ENCODE measurements around the gene DLG4. TPM values are rescaled to one million over a fixed set of nuclear protein-coding genes. Genes with fewer than 3 reads are reported as not detected.
"Not testable (repeated sequence)": the region's sequence is repeated elsewhere in the genome, so short reads cannot be mapped to it uniquely, and the experiment has no call there.

DLG4 gene
- total RNA-seq, 1 experiment from 2014 or later: 59.7 TPM

- TF ChIP-seq, protein P1, sequence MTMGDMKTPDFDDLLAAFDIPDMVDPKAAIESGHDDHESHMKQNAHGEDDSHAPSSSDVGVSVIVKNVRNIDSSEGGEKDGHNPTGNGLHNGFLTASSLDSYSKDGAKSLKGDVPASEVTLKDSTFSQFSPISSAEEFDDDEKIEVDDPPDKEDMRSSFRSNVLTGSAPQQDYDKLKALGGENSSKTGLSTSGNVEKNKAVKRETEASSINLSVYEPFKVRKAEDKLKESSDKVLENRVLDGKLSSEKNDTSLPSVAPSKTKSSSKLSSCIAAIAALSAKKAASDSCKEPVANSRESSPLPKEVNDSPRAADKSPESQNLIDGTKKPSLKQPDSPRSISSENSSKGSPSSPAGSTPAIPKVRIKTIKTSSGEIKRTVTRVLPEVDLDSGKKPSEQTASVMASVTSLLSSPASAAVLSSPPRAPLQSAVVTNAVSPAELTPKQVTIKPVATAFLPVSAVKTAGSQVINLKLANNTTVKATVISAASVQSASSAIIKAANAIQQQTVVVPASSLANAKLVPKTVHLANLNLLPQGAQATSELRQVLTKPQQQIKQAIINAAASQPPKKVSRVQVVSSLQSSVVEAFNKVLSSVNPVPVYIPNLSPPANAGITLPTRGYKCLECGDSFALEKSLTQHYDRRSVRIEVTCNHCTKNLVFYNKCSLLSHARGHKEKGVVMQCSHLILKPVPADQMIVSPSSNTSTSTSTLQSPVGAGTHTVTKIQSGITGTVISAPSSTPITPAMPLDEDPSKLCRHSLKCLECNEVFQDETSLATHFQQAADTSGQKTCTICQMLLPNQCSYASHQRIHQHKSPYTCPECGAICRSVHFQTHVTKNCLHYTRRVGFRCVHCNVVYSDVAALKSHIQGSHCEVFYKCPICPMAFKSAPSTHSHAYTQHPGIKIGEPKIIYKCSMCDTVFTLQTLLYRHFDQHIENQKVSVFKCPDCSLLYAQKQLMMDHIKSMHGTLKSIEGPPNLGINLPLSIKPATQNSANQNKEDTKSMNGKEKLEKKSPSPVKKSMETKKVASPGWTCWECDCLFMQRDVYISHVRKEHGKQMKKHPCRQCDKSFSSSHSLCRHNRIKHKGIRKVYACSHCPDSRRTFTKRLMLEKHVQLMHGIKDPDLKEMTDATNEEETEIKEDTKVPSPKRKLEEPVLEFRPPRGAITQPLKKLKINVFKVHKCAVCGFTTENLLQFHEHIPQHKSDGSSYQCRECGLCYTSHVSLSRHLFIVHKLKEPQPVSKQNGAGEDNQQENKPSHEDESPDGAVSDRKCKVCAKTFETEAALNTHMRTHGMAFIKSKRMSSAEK (CRISPR knock-in tag; IDR thresholded peaks at IDR 0.05; ENCODE audit: borderline replicate concordance): no peak
- TF ChIP-seq MXD4 (CRISPR knock-in tag; IDR thresholded peaks at IDR 0.05; ENCODE audit: borderline replicate concordance): no peak
- TF ChIP-seq NFE2L1 (CRISPR knock-in tag; IDR thresholded peaks at IDR 0.05): no peak
- peak; percentile 77; the same call in 1 of the 2 replicates for TF ChIP-seq ZBTB21 (CRISPR knock-in tag; IDR thresholded peaks at IDR 0.05; ENCODE audit: borderline replicate concordance)
- TF ChIP-seq CREB1 (CRISPR knock-in tag; IDR thresholded peaks at IDR 0.05): no peak
- TF ChIP-seq ETV6 (CRISPR knock-in tag; IDR thresholded peaks at IDR 0.05): peak; percentile 76; the same call in 1 of the 2 replicates
- no peak for TF ChIP-seq HMGA2 (CRISPR knock-in tag; IDR thresholded peaks at IDR 0.05)
- TF ChIP-seq ZNF423 (CRISPR knock-in tag; IDR thresholded peaks at IDR 0.05): no peak
- TF ChIP-seq USF1 (CRISPR knock-in tag; IDR thresholded peaks at IDR 0.05): peak; percentile 58; the same call in 1 of the 2 replicates
- peak; percentile 81 for TF ChIP-seq TP53 (CRISPR knock-in tag; IDR thresholded peaks at IDR 0.05)
- TF ChIP-seq, protein P2, sequence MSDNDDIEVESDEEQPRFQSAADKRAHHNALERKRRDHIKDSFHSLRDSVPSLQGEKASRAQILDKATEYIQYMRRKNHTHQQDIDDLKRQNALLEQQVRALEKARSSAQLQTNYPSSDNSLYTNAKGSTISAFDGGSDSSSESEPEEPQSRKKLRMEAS (CRISPR knock-in tag; IDR thresholded peaks at IDR 0.05): peak; percentile 78
- 0 out of 2 replicates have a peak, but pooled peaks have one; percentile 68 for TF ChIP-seq ZNF232 (CRISPR knock-in tag; IDR thresholded peaks at IDR 0.05)
- TF ChIP-seq, protein P3, sequence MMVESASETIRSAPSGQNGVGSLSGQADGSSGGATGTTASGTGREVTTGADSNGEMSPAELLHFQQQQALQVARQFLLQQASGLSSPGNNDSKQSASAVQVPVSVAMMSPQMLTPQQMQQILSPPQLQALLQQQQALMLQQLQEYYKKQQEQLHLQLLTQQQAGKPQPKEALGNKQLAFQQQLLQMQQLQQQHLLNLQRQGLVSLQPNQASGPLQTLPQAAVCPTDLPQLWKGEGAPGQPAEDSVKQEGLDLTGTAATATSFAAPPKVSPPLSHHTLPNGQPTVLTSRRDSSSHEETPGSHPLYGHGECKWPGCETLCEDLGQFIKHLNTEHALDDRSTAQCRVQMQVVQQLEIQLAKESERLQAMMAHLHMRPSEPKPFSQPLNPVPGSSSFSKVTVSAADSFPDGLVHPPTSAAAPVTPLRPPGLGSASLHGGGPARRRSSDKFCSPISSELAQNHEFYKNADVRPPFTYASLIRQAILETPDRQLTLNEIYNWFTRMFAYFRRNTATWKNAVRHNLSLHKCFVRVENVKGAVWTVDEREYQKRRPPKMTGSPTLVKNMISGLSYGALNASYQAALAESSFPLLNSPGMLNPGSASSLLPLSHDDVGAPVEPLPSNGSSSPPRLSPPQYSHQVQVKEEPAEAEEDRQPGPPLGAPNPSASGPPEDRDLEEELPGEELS (CRISPR knock-in tag; IDR thresholded peaks at IDR 0.05): peak; percentile 44; the same call in 1 of the 2 replicates
Observed at GRCh38 chr17:7173687-7174602, 45.7 kb downstream of the DLG4 start (continued).

DNA sequence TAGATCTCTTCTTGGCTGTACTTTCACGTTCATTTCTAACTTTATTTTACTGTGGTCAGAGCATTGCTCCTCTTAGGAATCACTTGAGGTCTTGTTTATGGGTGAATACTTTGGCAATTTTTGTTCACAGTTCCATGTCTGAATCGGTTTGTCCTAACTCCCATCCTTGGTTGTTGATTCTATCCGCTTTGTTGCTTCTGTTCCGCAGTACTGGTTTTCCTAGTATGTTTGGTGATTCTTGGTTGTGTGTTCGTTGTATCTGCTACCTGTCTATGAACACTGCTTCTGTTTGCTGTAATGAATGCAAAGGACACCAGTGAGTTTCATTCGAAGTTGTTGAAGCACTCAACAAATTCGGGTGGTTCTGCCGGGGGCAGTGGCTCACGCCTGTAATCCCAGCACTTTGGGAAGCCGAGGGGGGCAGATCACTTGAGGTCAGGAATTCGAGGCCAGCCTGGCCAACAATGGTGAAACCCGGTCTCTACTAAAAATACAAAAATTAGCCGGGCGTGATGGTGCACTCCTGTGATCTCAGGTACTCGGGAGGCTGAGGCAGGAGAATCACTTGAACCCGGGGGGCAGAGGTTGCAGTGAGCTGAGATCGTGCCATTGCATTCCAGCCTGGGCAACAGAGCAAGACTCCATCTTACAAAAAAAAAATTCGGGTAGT is 47.0 kb downstream of the DLG4 start:
- H3K36me3 Mint-ChIP-seq; H3K4me3 Mint-ChIP-seq; DNase-seq (ENCODE audit: low spot score); H3K27me3 Mint-ChIP-seq (ENCODE audit: low read depth); ATAC-seq; POLR2A ChIA-PET; H3K27ac Mint-ChIP-seq; H3K4me1 Mint-ChIP-seq: not testable (repeated sequence)
- CTCF ChIA-PET: interaction anchor here (0.7 to 1.9 kb wide), 5 partner anchors 8 to 149 kb away, joined by 3 to 18 read pairs (median 6); no protein-coding TSS in a partner anchor
- peaks cover 12% of the 10 kb centered on the region for H3K9me3 Mint-ChIP-seq

- H3K27ac Mint-ChIP-seq; H3K4me1 Mint-ChIP-seq; H3K4me3 Mint-ChIP-seq; H3K27me3 Mint-ChIP-seq (ENCODE audit: low read depth); POLR2A ChIA-PET; DNase-seq (ENCODE audit: low spot score); H3K36me3 Mint-ChIP-seq; ATAC-seq: not testable (repeated sequence)
- CTCF ChIA-PET: interaction anchor here (1.2 kb wide), 1 partner anchor 255 kb away, joined by 3 read pairs; no protein-coding TSS in a partner anchor
- peaks cover 12% of the 10 kb centered on the region for H3K9me3 Mint-ChIP-seq
Observed at GRCh38 chr17:7169565-7169908, 50.1 kb downstream of the DLG4 start.

DNA sequence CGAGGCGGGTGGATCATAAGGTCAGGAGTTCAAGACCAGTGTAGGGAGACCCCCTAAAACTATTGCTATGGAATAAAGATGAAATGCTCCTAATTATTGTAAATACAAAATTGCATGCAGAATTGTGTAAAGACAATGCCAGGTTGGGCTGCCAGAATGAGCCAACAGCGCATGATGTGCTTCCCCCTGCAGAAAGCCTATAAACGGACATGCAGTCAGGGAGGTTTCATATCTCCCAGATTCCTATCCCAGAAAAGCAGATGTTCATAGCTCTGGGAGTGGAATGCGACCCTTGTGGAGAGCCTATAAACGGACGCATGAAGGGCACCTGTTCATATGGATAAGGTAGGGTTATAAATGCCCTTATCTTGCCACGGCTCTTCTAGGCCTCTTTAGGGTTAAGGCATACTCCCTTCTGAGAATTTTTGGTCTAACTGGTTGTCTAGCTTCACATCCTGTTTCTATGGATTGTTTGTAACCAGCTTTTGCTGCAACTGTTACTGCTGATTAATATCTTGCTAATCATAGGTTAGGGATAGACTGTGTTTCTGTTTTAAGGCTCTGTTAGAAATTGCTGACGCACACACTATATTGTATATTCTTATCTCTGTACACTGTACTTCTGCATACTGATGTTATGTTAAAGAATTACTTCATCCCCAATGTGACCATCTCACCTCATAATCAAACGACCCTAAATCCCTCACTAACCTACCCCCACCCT is 50.6 kb downstream of the DLG4 start:
- peaks cover 12% of the 10 kb centered on the region for H3K9me3 Mint-ChIP-seq
- H3K4me1 Mint-ChIP-seq; DNase-seq (ENCODE audit: low spot score); H3K27ac Mint-ChIP-seq; H3K36me3 Mint-ChIP-seq; H3K4me3 Mint-ChIP-seq; CTCF ChIA-PET; ATAC-seq; H3K27me3 Mint-ChIP-seq (ENCODE audit: low read depth); POLR2A ChIA-PET: not testable (repeated sequence)
